K562 (cell line): ENCODE results near the gene CTXND1. TPM values are rescaled to one million over a fixed set of nuclear protein-coding genes. Genes with fewer than 3 reads are reported as not detected.

ENCODE experiments used
- C11orf30 ChIP-seq: fragments of 450-650 bp; IDR thresholded peaks from 2 replicates; pipeline ENCODE4 v1.6.1; 2016; ENCODE audit warnings: low read depth, mild to moderate bottlenecking
- DLX4 ChIP-seq: fragments of 250-450 bp; sonication (Bioruptor Pico); IDR thresholded peaks from 2 replicates; pipeline ENCODE4 v1.6.1; 2021; ENCODE audit warnings: mild to moderate bottlenecking
- GMEB1 ChIP-seq: fragments of 250-450 bp; sonication (Bioruptor Pico); IDR thresholded peaks from 2 replicates; pipeline ENCODE4 v1.4.0; 2020; ENCODE audit warnings: mild to moderate bottlenecking
- KLF1 ChIP-seq: fragments of 450-650 bp; IDR thresholded peaks from 2 replicates; pipeline ENCODE4 v1.6.1; 2016; ENCODE audit warnings: missing genetic modification characterization, missing compliant biosample characterization
- SAP30 ChIP-seq: fragments of 200-600 bp; sonication (generic); IDR thresholded peaks from 2 replicates; pipeline ENCODE4 v1.6.1; 2012; ENCODE audit warnings: borderline replicate concordance, low read depth, mild to moderate bottlenecking, moderate library complexity, low read length, control low read depth, inconsistent platforms; ENCODE audit not compliant: insufficient read depth, poor library complexity, severe bottlenecking
- SPI1 ChIP-seq: IDR thresholded peaks from 2 replicates; pipeline ENCODE4 v1.6.1; 2011; ENCODE audit warnings: low read depth, low read length, control low read depth, borderline replicate concordance
- TEAD4 ChIP-seq, 2 experiments: sonication (generic) in 1 of 2; formaldehyde crosslinking in 1 of 2; IDR thresholded peaks; 2 replicates each; pipeline versions ENCODE4 v1.6.1 to v1.8.0; 2012 to 2022; ENCODE audit warnings: borderline replicate concordance in 1 of 2, inconsistent platforms in 1 of 2, low read length in 1 of 2, mild to moderate bottlenecking in 1 of 2, missing genetic modification reagents in 1 of 2
- TOE1 ChIP-seq, 2 experiments: fragments of 450-650 bp in 1 of 2; sonication (generic) in 1 of 2; formaldehyde crosslinking in 1 of 2; IDR thresholded peaks; 2 replicates each; pipeline versions ENCODE4 v1.7.1 to v1.8.0; 2016 to 2022; ENCODE audit warnings: borderline replicate concordance in 2 of 2, mild to moderate bottlenecking in 2 of 2, antibody characterized with exemption in 1 of 2, inconsistent platforms in 1 of 2, low read depth in 1 of 2, missing genetic modification reagents in 1 of 2, moderate library complexity in 1 of 2
- ZNF395 ChIP-seq: fragments of 200-800 bp; sonication (Bioruptor generic); IDR thresholded peaks from 2 replicates; pipeline ENCODE4 v1.6.1; 2017; ENCODE audit warnings: missing genetic modification characterization, missing compliant biosample characterization
- polyA plus RNA-seq, 8 experiments: library from polyadenylated mRNA; depleted of rRNA in 4 of 8; stranded (reverse) in 5 of 8; unstranded in 3 of 8; fragments of >200 nt; fragmentation: Nextera tagmentation in 2 of 8; fragmentation: Illumina TruSeq in 1 of 8; extraction: Ambion mirVana in 2 of 8; extraction: Trizol in 1 of 8; gene quantifications; 2 replicates each; pipeline versions ENCODE4 v1.2.1 to v1.2.3, GENCODE V29; 2011 to 2014; ENCODE audit warnings: inconsistent platforms in 1 of 8, missing spikeins in 1 of 8
- total RNA-seq, 7 experiments: library from RNA; depleted of rRNA in 6 of 7; stranded (reverse); fragments of >200 nt in 6 of 7; fragmentation: Illumina TruSeq in 2 of 7; extraction: Trizol in 2 of 7; gene quantifications; 2 replicates each; pipeline versions ENCODE4 v1.2.1 to v1.2.3, GENCODE V29; 2011 to 2021; ENCODE audit warnings: low replicate concordance in 1 of 7
- TF ChIP-seq, protein P1 (sequence below): sonication (generic); formaldehyde crosslinking; IDR thresholded peaks from 2 replicates; pipeline ENCODE4 v1.8.1; 2023; ENCODE audit warnings: mild to moderate bottlenecking, missing genetic modification reagents
- TF ChIP-seq, protein P2 (sequence below), 3 experiments: fragments of 200-800 bp in 1 of 3; fragments of 250-450 bp in 1 of 3; fragments of 450-650 bp in 1 of 3; sonication (Bioruptor Pico) in 1 of 3; sonication (Bioruptor generic) in 1 of 3; formaldehyde crosslinking in 1 of 3; IDR thresholded peaks; 2 replicates each; pipeline versions ENCODE4 v1.6.1 to v1.8.0; 2016 to 2022; ENCODE audit warnings: mild to moderate bottlenecking in 2 of 3, missing genetic modification characterization in 2 of 3, missing compliant biosample characterization in 1 of 3, moderate library complexity in 1 of 3

Gene CTXND1
- total and polyA plus RNA-seq, 9 of the 15 experiments (the other 6 are each of a cell fraction or from before 2014, with no cell fraction given), result 0.04 TPM; not detected in 7

GRCh38 chr15:80160570-80161156 lies 91.3 kb downstream of the CTXND1 start (continued):
- no peak for TF ChIP-seq SAP30
- peak; percentile 62; the same call in 1 of the 2 replicates for TF ChIP-seq TOE1 (IDR thresholded peaks at IDR 0.05; ENCODE audit: borderline replicate concordance)
- TF ChIP-seq TOE1 (CRISPR knock-in tag; IDR thresholded peaks at IDR 0.05; ENCODE audit: borderline replicate concordance, low read depth), result no peak
- TF ChIP-seq GMEB1 (CRISPR knock-in tag), result peak; percentile 38; the same call in 1 of the 2 replicates
- peak; percentile 99 for TF ChIP-seq C11orf30
- peak; percentile 50; the same call in 1 of the 2 replicates for TF ChIP-seq TEAD4 (IDR thresholded peaks at IDR 0.05; ENCODE audit: low read length)
- TF ChIP-seq TEAD4 (CRISPR knock-in tag; IDR thresholded peaks at IDR 0.05; ENCODE audit: borderline replicate concordance), result no peak
- no peak for TF ChIP-seq DLX4 (CRISPR knock-in tag)
- TF ChIP-seq, protein P1, sequence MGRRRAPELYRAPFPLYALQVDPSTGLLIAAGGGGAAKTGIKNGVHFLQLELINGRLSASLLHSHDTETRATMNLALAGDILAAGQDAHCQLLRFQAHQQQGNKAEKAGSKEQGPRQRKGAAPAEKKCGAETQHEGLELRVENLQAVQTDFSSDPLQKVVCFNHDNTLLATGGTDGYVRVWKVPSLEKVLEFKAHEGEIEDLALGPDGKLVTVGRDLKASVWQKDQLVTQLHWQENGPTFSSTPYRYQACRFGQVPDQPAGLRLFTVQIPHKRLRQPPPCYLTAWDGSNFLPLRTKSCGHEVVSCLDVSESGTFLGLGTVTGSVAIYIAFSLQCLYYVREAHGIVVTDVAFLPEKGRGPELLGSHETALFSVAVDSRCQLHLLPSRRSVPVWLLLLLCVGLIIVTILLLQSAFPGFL (CRISPR knock-in tag), result no peak
- TF ChIP-seq, protein P2, sequence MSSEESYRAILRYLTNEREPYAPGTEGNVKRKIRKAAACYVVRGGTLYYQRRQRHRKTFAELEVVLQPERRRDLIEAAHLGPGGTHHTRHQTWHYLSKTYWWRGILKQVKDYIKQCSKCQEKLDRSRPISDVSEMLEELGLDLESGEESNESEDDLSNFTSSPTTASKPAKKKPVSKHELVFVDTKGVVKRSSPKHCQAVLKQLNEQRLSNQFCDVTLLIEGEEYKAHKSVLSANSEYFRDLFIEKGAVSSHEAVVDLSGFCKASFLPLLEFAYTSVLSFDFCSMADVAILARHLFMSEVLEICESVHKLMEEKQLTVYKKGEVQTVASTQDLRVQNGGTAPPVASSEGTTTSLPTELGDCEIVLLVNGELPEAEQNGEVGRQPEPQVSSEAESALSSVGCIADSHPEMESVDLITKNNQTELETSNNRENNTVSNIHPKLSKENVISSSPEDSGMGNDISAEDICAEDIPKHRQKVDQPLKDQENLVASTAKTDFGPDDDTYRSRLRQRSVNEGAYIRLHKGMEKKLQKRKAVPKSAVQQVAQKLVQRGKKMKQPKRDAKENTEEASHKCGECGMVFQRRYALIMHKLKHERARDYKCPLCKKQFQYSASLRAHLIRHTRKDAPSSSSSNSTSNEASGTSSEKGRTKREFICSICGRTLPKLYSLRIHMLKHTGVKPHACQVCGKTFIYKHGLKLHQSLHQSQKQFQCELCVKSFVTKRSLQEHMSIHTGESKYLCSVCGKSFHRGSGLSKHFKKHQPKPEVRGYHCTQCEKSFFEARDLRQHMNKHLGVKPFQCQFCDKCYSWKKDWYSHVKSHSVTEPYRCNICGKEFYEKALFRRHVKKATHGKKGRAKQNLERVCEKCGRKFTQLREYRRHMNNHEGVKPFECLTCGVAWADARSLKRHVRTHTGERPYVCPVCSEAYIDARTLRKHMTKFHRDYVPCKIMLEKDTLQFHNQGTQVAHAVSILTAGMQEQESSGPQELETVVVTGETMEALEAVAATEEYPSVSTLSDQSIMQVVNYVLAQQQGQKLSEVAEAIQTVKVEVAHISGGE (CRISPR knock-in tag; IDR thresholded peaks at IDR 0.05), result peak in 1 of 3 experiments; percentile 71; a peak in 2 of 6 replicates
- no peak for TF ChIP-seq SPI1
- TF ChIP-seq KLF1 (tag), result peak; percentile 19; the same call in 1 of the 2 replicates
- TF ChIP-seq ZNF395 (CRISPR knock-in tag), result peak; percentile 95
